HG03095 (cell line): ENCODE results near the gene PAM.

Experiments used
- ATAC-seq: cut with Tn5 transposase; IDR thresholded peaks from one replicate; pipeline ENCODE4 v1.9.1; 2021; ENCODE audit warnings: moderate library complexity; ENCODE audit not compliant: unreplicated experiment

PAM gene

GRCh38 chr5:102807878-102808502 is 52.9 kb downstream of the PAM start:
- no peak for ATAC-seq

- ATAC-seq: no peak
These were observed 53.9 kb downstream of the PAM start for GRCh38 chr5:102809033-102809432.

- ATAC-seq: no peak
These were observed 56.9 kb downstream of the PAM start for GRCh38 chr5:102811972-102812371.

- ATAC-seq: no peak
These were observed 58.6 kb downstream of the PAM start for GRCh38 chr5:102813740-102814139.

GRCh38 chr5:102815084-102815483 is 60.0 kb downstream of the PAM start:
- no peak for ATAC-seq

GRCh38 chr5:102815540-102816332 is 60.6 kb downstream of the PAM start:
- ATAC-seq: no peak

GRCh38 chr5:102818345-102818744 is 63.2 kb downstream of the PAM start:
- no peak for ATAC-seq

GRCh38 chr5:102818934-102819333 is 63.8 kb downstream of the PAM start:
- ATAC-seq: no peak

GRCh38 chr5:102819634-102820033 is 64.5 kb downstream of the PAM start:
- ATAC-seq: no peak

GRCh38 chr5:102823441-102823874 is 68.4 kb downstream of the PAM start:
- no peak for ATAC-seq

- ATAC-seq: no peak
These were observed 71.5 kb downstream of the PAM start for GRCh38 chr5:102826629-102827028.

- ATAC-seq: no peak
These were observed 75.1 kb downstream of the PAM start for GRCh38 chr5:102830241-102830640.

- ATAC-seq: no peak
These were observed 77.3 kb downstream of the PAM start for GRCh38 chr5:102832445-102832844.

- no peak for ATAC-seq
These were observed 78.0 kb downstream of the PAM start for GRCh38 chr5:102833146-102833545.

- no peak for ATAC-seq
These were observed 79.4 kb downstream of the PAM start for GRCh38 chr5:102834438-102834964.

GRCh38 chr5:102835717-102836116 is 80.6 kb downstream of the PAM start:
- no peak for ATAC-seq

- ATAC-seq: no peak
These were observed 85.9 kb downstream of the PAM start for GRCh38 chr5:102841021-102841420.

- ATAC-seq: no peak
These were observed 88.9 kb downstream of the PAM start for GRCh38 chr5:102843997-102844396.

- ATAC-seq: no peak
These were observed 89.9 kb downstream of the PAM start for GRCh38 chr5:102845041-102845440.

GRCh38 chr5:102850503-102850902 is 95.4 kb downstream of the PAM start:
- ATAC-seq: no peak

- no peak for ATAC-seq
These were observed 98.6 kb downstream of the PAM start for GRCh38 chr5:102853680-102854079.

GRCh38 chr5:102855681-102856388 is 100.7 kb downstream of the PAM start:
- no peak for ATAC-seq
